HG03097 (cell line): ENCODE results near the gene CCDC157.
"Not testable (repeated sequence)": the region's sequence is repeated elsewhere in the genome, so short reads cannot be mapped to it uniquely, and the experiment has no call there.

Experiments
- ATAC-seq: cut with Tn5 transposase; IDR thresholded peaks from one replicate; pipeline ENCODE4 v1.9.1; 2021; ENCODE audit not compliant: unreplicated experiment, low FRiP score

The CCDC157 gene

GRCh38 chr22:30386960-30387827, 30.4 kb downstream of the CCDC157 start, which contains the start of gene RNF215:
Gene RNF215, minus strand, starts transcription at chr22:30387411. Its CDS starts 98 bp downstream, at chr22:30387313.
- ATAC-seq: peak; percentile 71

GRCh38 chr22:30390974-30391691, 34.3 kb downstream of the CCDC157 start:
- ATAC-seq: no peak

- no peak for ATAC-seq
Measured at GRCh38 chr22:30392661-30393321, 36.0 kb downstream of the CCDC157 start.

- no peak for ATAC-seq
Measured at GRCh38 chr22:30393322-30393680, 36.5 kb downstream of the CCDC157 start.

- ATAC-seq: no peak
Measured at GRCh38 chr22:30393885-30394284, 37.1 kb downstream of the CCDC157 start.

GRCh38 chr22:30396871-30397655, 40.3 kb downstream of the CCDC157 start, which contains the start of gene SEC14L2:
Gene SEC14L2, plus strand, starts transcription at chr22:30397018. Its CDS starts 99 bp downstream, at chr22:30397117.
- no peak for ATAC-seq

- no peak for ATAC-seq
Measured at GRCh38 chr22:30397656-30398635, 41.1 kb downstream of the CCDC157 start.

GRCh38 chr22:30398685-30399680, 42.2 kb downstream of the CCDC157 start:
- ATAC-seq: no peak

GRCh38 chr22:30399718-30400117, 42.9 kb downstream of the CCDC157 start:
- no peak for ATAC-seq

- ATAC-seq: no peak
Measured at GRCh38 chr22:30400159-30400558, 43.4 kb downstream of the CCDC157 start.

- ATAC-seq: not testable (repeated sequence)
Measured at GRCh38 chr22:30401024-30401423, 44.2 kb downstream of the CCDC157 start.

- ATAC-seq: no peak
Measured at GRCh38 chr22:30402028-30402765, 45.4 kb downstream of the CCDC157 start.

GRCh38 chr22:30402766-30403104, 45.9 kb downstream of the CCDC157 start:
- not testable (repeated sequence) for ATAC-seq

GRCh38 chr22:30404307-30404706, 47.5 kb downstream of the CCDC157 start:
- ATAC-seq: no peak

- no peak for ATAC-seq
Measured at GRCh38 chr22:30405731-30406130, 48.9 kb downstream of the CCDC157 start.

- no peak for ATAC-seq
Measured at GRCh38 chr22:30406400-30406799, 49.6 kb downstream of the CCDC157 start.

- ATAC-seq: no peak
Measured at GRCh38 chr22:30408388-30409102, 51.7 kb downstream of the CCDC157 start.
